ENCODE measurements around the gene PPIP5K1. TPM values are rescaled to one million over a fixed set of nuclear protein-coding genes. Genes with fewer than 3 reads are reported as not detected.

The PPIP5K1 gene
- total RNA-seq, 2 donors from 2014 or later, result 19.0 to 58.4 TPM

DNA sequence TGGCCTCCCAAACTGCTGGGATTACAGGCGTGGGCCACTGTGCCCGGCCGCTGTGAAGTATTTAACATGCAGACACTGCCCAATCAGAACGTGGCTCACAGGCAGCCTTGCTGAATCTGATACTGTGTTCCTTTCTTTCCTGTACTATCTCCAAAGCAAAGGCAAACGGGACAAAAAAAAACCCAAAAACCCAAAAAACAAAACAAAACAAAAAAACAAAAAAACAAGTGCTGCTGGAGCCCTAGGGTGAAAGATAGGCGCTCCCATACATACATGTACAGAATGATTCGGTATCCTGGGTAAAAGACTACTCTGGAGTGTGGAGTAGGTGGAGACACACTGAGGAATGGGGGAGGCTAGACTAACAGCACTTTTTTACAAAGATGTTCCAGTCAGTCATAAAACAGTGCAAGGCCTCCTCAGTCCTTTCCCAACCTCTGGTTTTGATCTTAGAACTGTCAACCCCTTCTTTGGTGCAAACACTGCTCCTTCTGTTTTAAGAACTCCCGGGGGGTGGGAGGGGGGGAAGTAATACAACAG is 80.3 kb downstream of the PPIP5K1 start:
- Histone ChIP-seq H3K27me3 (replicated peaks; ENCODE audit: insufficient read depth) (no peaks in the 10 kb centered on the region), H3K27ac (peak overlapping the region; percentile 70 to 83), H3K4me3 (peak overlapping the region; percentile 51 to 52), H3K36me3 (no peaks in the 10 kb centered on the region), H3K9me3 (no peaks in the 10 kb centered on the region), H3K4me1 (replicated peaks) (no peaks in the 10 kb centered on the region)
- intact Hi-C loops (cut with DNase I), result loop anchor here (1.0 to 5.0 kb wide), 2 partner anchors 16 to 67 kb away; partner anchors contain the start of gene TP53BP1
- TF ChIP-seq, protein P1, sequence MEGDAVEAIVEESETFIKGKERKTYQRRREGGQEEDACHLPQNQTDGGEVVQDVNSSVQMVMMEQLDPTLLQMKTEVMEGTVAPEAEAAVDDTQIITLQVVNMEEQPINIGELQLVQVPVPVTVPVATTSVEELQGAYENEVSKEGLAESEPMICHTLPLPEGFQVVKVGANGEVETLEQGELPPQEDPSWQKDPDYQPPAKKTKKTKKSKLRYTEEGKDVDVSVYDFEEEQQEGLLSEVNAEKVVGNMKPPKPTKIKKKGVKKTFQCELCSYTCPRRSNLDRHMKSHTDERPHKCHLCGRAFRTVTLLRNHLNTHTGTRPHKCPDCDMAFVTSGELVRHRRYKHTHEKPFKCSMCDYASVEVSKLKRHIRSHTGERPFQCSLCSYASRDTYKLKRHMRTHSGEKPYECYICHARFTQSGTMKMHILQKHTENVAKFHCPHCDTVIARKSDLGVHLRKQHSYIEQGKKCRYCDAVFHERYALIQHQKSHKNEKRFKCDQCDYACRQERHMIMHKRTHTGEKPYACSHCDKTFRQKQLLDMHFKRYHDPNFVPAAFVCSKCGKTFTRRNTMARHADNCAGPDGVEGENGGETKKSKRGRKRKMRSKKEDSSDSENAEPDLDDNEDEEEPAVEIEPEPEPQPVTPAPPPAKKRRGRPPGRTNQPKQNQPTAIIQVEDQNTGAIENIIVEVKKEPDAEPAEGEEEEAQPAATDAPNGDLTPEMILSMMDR (IDR thresholded peaks at IDR 0.05), result no peak
- DNase-seq (ENCODE audit: low spot score), result no peak
- 22% methylated on average over 8 of the region's 8 CpGs for WGBS

DNA sequence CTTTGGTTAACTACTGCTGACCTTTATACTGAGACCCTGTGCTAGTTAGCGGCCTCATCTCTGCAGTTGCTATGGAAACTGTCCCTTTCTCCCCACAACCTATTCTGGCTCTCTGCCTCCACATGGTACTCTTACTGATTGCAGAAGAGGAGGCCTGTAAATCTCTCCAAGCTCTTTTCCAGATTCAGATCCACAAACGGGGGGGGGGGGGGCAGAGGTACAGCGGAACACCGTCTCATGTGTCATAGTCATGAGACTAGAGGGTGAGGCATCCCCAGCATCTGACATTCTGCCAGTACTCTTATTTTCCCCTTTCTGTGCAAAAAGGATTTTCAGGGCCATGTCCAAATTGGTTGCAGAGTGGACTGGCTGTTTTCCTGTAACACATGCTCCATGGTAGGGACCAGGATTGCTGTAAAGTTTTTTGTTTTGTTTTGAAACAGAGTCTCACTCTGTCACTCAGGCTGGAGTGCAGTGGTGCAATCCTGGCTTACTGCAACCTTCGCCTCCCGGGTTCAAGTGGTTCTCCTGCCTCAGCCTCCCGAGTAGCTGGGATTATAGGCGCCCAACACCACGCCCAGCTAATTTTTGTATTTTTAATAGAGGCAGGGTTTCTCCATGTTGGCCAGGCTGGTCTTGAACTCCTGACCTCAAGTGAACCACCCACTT is 80.9 kb downstream of the PPIP5K1 start:
- intact Hi-C loops (cut with DNase I), result no loop called here
- 62% methylated on average over 9 of the region's 9 CpGs for WGBS
- Histone ChIP-seq H3K27me3 (replicated peaks; ENCODE audit: insufficient read depth) (no peaks in the 10 kb centered on the region), H3K4me3 (no peak overlapping the region), H3K9me3 (no peaks in the 10 kb centered on the region), H3K4me1 (replicated peaks) (no peaks in the 10 kb centered on the region), H3K27ac (peak overlapping the region; percentile 70 to 83), H3K36me3 (no peaks in the 10 kb centered on the region)
- DNase-seq (ENCODE audit: low spot score), result no peak
- TF ChIP-seq POLR2AphosphoS5 (IDR thresholded peaks at IDR 0.05), result no peak
- TF ChIP-seq, protein P1 (IDR thresholded peaks at IDR 0.05), result no peak
- TF ChIP-seq POLR2A (IDR thresholded peaks at IDR 0.05), result no peak

DNA sequence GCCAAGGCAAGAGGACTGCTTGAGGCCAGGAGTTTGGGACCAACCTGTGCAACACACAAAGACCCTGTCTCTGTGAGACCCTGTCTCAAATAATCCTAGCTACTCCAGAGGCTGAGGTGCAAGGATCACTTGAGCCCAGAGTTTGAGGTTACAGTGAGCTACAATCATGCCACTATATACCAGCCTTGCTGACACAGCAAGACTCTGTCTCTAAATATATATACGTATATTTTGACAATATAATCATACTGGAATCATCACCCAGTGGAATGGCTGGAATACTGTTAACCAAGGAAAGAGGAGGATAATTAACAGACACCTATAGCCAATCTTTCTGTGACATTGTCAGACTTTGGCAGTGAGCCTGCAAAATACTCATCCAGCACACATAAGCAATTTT is 81.6 kb downstream of the PPIP5K1 start:
- H3K36me3 ChIP-seq, result no peaks in the 10 kb centered on the region
- intact Hi-C loops (cut with DNase I), result no loop called here
- 87% methylated on average over 1 of the region's 1 CpG for WGBS
- H3K4me1 ChIP-seq (replicated peaks), result no peaks in the 10 kb centered on the region
- no peaks in the 10 kb centered on the region for H3K27me3 ChIP-seq (replicated peaks; ENCODE audit: insufficient read depth)
- H3K27ac ChIP-seq, result no peak overlapping the region
- no peak for DNase-seq (ENCODE audit: low spot score)
- no peak for TF ChIP-seq POLR2A (IDR thresholded peaks at IDR 0.05)
- TF ChIP-seq, protein P1 (IDR thresholded peaks at IDR 0.05), result no peak
- no peak overlapping the region for H3K4me3 ChIP-seq
- H3K9me3 ChIP-seq, result no peaks in the 10 kb centered on the region

DNA sequence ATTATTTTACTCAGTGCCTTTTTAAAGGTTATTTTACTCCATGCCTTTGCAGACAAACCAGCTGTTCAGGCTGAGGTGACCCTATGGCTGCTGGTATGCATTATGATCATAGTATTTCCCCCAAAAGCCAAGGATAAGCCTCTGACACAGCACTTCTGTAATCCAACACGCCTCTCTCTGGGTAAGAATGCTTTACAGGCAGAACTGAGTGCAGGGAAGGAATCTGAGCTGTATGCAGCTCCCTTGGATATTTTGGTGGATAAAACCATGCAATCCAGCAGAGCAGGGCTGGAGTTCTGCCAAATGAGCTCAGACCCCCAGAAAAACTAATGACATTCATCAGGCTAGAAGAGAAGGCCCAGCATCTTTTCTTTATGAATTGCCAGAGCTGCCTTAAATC is 84.3 kb downstream of the PPIP5K1 start:
- intact Hi-C loops (cut with DNase I), result no loop called here
- no peaks in the 10 kb centered on the region for H3K27me3 ChIP-seq (replicated peaks; ENCODE audit: insufficient read depth)
- 71% methylated on average over 1 of the region's 1 CpG for WGBS
- no peak overlapping the region for H3K27ac ChIP-seq
- H3K9me3 ChIP-seq, result no peaks in the 10 kb centered on the region
- TF ChIP-seq POLR2A (IDR thresholded peaks at IDR 0.05) (no peak), POLR2AphosphoS5 (IDR thresholded peaks at IDR 0.05) (no peak)
- no peak for DNase-seq (ENCODE audit: low spot score)
- H3K36me3 ChIP-seq, result no peaks in the 10 kb centered on the region
- no peaks in the 10 kb centered on the region for H3K4me1 ChIP-seq (replicated peaks)
- no peak overlapping the region for H3K4me3 ChIP-seq

- H3K9me3 ChIP-seq, result no peaks in the 10 kb centered on the region
- no peaks in the 10 kb centered on the region for H3K36me3 ChIP-seq
- no peak overlapping the region for H3K27ac ChIP-seq
- DNase-seq (ENCODE audit: low spot score), result no peak
- no peak overlapping the region for H3K4me3 ChIP-seq
- no peaks in the 10 kb centered on the region for H3K4me1 ChIP-seq (replicated peaks)
- no peaks in the 10 kb centered on the region for H3K27me3 ChIP-seq (replicated peaks; ENCODE audit: insufficient read depth)
- WGBS, result 86% methylated on average over 1 of the region's 1 CpG
- TF ChIP-seq, protein P1 (IDR thresholded peaks at IDR 0.05), result no peak
- TF ChIP-seq POLR2A (IDR thresholded peaks at IDR 0.05) (no peak), POLR2AphosphoS5 (IDR thresholded peaks at IDR 0.05) (no peak)
- intact Hi-C loops (cut with DNase I), result no loop called here
Observed at GRCh38 chr15:43499635-43500034, 90.4 kb downstream of the PPIP5K1 start.

Data from prostate gland (tissue), 2 donors.